Stimulated activated CD8-positive, alpha-beta memory T cell treated with anti-CD3 and anti-CD28 coated beads, Interleukin-15, amount 100 ng/mL, for 24 hours (primary cell): ENCODE results near the gene TTC1.
"Not testable (repeated sequence)": the region's sequence is repeated elsewhere in the genome, so short reads cannot be mapped to it uniquely, and the experiment has no call there.

ENCODE experiments used
- DNase-seq: peaks from one replicate; pipeline ENCODE4 v3.0.0-alpha.2; 2020; ENCODE audit warnings: low read depth

The TTC1 gene

GRCh38 chr5:160008877-160009590 is at the start of gene TTC1:
TTC1 (plus strand) TSS chr5:160009139; CDS start chr5:160010529, 1,390 bp downstream.
- DNase-seq, result peak; percentile 64

- no peak for DNase-seq
Observed at GRCh38 chr5:159961176-159962160, 47.5 kb upstream of the TTC1 start.

- no peak for DNase-seq
Observed at GRCh38 chr5:159962214-159962613, 46.7 kb upstream of the TTC1 start.

- DNase-seq, result no peak
Observed at GRCh38 chr5:159963935-159964334, 45.0 kb upstream of the TTC1 start.

GRCh38 chr5:159965031-159965837 is 43.7 kb upstream of the TTC1 start:
- DNase-seq, result no peak

GRCh38 chr5:159965838-159966128 is 43.2 kb upstream of the TTC1 start:
- not testable (repeated sequence) for DNase-seq

GRCh38 chr5:159969966-159970365 is 39.0 kb upstream of the TTC1 start:
- no peak for DNase-seq

- no peak for DNase-seq
Observed at GRCh38 chr5:159971038-159971437, 37.9 kb upstream of the TTC1 start.

- no peak for DNase-seq
Observed at GRCh38 chr5:159971514-159971913, 37.4 kb upstream of the TTC1 start.

GRCh38 chr5:159971931-159972461 is 36.9 kb upstream of the TTC1 start:
- DNase-seq, result no peak

GRCh38 chr5:159972538-159973362 is 36.2 kb upstream of the TTC1 start:
- DNase-seq, result no peak

GRCh38 chr5:159975462-159976019 is 33.4 kb upstream of the TTC1 start:
- no peak for DNase-seq

- DNase-seq, result no peak
Observed at GRCh38 chr5:159976921-159977320, 32.0 kb upstream of the TTC1 start.

- no peak for DNase-seq
Observed at GRCh38 chr5:159978358-159978757, 30.6 kb upstream of the TTC1 start.

GRCh38 chr5:159982421-159983173 is 26.3 kb upstream of the TTC1 start:
- DNase-seq, result no peak

- DNase-seq, result peak; percentile 38
Observed at GRCh38 chr5:159987031-159987674, 21.8 kb upstream of the TTC1 start.

- no peak for DNase-seq
Observed at GRCh38 chr5:159990506-159990905, 18.4 kb upstream of the TTC1 start.

GRCh38 chr5:159992566-159992965 is 16.4 kb upstream of the TTC1 start:
- no peak for DNase-seq

- no peak for DNase-seq
Observed at GRCh38 chr5:159993194-159993593, 15.7 kb upstream of the TTC1 start.

GRCh38 chr5:159995907-159996306 is 13.0 kb upstream of the TTC1 start:
- no peak for DNase-seq
